ENCODE results near the gene NES.

Gene NES

GRCh38 chr1:156677616-156678596, 699 bp upstream of the NES start:
- DNase-seq: peak; percentile 40 to 49

GRCh38 chr1:156676114-156676819, 940 bp downstream of the NES start:
- no peak for DNase-seq

DNA sequence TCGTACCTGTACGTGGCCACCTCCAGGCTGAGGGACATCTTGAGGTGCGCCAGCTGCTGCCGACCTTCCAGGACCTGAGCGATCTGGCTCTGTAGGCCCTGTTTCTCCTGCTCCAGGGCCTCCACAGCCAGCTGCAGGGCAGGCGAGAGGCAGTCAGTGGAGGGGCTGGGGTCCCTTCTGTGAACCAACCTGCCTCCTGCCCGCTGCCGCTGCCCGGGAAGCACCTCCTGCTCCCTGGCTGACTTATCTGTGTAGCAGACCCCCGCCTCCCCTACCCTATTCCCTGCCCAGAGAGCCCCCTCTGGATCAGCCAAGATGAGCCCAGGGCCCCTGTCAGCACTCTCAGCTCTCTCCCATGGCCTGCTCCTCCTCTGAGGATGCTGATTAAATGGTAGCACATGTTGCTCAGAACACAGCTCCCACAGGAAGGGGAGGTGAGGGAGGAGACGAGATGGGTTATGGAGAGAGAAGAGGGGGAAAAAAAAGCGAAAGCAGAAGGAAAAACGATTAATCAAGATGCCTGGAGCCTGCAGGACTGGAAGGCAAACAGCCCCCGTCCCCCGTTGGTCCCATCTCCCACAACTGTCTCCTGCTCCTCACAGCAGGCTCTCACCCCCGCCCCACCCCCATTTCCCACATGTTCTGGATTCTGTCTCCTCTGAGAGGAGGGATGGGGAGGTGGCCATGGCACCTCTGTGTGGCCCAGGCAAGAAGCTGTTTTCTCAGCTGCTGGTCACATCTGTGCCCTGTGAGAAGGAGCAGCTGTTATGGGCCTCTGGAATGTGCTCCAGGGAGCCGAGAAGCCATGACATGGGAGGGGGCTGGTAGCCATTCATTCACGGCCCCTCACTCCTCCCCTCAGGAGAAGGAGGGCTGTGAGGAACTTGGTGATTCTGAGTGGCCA, 1.7 kb downstream of the NES start:
- DNase-seq: no peak

DNA sequence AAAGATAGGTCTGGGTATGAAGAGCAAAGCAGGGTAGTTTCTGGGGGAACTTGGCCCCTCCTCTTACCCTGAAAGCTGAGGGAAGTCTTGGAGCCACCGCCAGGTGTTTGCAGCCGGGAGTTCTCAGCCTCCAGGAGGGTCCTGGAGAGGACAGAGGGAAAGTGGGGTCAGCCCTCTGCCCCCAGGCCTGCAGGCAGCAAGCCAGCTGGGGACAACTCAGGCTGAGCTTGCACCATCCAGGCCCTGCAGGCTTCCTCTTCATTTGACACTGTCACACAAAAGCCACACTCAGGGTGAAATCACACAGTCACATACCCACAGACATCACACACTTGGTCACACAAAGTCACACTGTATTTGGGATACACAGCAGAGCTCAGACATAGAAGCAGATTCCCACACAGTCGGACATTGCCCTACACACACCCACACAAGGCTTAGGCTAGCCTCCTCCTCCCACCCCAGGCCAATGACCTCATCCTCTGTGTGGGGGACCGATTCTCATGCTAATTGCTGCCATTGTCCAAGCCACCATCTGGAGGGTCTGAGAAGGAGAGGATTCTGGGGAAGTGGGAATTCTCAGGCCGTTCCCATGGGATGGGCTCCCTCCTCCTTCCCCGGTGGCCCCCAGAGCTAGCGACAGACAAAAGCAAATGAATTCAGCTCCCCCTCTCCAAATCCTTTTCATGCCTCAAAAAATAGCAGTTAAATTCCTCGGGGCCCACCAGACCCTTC, 3.7 kb downstream of the NES start:
- DNase-seq: no peak

DNA sequence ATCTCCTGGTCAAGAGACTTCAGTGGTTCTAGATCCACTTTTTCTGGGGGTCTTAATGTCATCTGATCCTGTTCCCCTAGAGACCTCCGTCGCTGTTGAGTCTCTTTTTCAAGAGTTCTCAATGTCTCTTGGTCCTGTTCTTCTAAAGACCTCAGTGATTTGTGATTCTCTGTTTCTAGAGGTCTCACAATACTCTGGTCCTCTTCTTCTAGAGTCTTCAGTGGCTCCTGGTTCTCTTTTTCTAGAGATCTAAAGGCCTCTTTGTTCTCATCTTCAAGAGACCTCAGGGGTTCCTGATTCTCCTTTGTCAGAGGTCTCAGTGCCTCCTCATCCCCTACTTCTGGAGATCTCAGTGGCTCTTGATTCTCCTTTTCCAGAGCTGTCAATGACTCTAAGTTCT, 5.4 kb downstream of the NES start:
- no peak for DNase-seq

DNA sequence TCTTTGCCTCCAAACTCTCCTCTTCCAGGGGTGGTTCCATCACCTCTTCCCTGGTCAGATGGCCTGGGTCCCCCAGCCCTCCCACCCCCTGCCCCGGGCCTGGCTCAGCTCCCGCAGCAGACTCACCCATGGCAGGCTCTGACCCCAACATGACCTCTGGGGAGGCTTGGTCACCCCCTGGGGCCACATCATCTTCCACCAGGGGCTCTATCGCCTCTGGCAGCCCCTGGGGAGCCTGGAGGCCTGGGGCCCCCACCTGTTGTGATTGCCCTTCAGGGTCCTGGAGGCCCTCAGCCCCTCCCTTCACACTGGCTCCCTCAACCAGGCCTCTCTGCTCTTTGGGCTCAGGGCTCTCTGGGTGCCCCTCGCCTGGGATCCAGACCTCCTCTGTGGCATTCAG, 6.4 kb downstream of the NES start:
- no peak for DNase-seq

DNA sequence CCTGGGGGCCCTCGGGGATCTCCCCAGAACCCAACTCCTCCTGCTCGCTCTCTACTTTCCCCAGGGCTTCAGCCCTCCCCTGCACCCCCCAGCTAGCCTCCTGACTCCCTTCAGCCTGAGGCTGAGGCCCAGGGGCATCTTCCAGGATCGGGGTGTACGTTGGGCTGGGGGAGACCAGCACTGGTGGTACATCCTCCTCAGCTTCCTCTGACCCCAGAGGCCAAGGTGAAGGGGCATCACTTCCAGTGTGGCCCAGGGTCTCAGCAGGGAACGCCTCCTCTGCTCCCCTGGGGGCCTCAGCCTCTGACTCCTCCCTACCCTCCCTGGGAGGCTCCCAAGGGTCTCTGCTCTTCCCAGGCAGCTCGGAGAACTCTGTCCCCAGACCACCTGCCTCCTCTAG, 6.8 kb downstream of the NES start:
- DNase-seq: no peak

DNA sequence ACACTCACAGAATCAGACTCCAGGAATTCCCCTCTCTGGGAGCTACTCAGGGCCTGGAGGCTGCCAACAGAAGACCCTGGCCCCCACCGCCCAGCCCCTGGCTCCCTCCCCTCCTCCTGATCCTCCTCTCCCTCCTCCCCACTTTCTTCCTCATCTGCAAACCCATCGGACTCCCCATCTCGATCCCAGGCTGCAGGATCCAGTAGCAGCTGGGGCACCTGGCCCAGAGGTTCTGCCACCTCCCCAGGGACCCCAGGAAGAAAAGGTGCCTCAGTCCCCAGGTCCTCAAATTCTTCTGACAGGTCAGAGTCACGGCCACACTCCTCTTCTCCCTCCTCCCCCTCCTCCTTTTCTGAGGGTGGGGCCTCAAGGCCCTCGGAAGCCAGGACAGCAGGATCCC, 7.4 kb downstream of the NES start:
- DNase-seq: no peak

DNA sequence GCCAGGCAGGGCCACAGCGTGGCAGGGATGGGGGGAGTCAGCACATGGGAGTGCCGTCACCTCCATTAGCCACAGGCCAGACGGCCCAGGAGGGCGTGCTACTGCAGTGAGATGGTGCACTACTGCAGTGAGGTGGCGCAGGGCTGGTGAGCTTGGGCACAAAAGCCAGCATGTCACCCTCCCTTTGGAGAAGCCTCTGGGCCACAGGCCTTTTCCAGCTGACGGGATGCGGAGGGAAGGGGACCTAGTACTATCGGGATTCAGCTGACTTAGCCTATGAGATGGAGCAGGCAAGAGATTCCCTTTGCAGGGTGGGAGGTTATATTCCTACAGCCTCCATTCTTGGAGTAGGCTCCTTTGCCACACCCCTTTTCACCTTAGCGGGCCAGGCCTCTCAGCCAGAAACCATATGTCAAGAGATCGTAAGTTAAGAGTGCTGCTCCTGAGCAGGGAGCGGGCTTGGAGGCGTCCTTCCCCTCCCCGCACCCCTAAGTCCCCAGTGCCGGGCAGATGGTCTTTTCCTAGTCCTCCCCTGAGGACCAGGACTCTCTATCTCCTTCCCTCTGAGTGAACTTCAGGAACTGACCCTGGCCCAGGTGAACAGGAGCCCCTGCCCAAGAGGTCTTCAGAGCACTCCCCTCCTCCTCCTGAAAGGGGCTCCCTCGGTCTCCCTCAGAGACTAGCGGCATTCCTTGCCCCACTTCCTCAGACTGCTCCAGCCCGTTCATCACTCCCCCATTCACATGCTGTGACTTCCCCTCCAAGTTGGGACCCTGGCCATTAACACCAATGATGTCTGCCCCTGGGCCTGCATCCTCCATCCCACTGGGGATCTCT, 8.2 kb downstream of the NES start:
- DNase-seq: no peak

DNA sequence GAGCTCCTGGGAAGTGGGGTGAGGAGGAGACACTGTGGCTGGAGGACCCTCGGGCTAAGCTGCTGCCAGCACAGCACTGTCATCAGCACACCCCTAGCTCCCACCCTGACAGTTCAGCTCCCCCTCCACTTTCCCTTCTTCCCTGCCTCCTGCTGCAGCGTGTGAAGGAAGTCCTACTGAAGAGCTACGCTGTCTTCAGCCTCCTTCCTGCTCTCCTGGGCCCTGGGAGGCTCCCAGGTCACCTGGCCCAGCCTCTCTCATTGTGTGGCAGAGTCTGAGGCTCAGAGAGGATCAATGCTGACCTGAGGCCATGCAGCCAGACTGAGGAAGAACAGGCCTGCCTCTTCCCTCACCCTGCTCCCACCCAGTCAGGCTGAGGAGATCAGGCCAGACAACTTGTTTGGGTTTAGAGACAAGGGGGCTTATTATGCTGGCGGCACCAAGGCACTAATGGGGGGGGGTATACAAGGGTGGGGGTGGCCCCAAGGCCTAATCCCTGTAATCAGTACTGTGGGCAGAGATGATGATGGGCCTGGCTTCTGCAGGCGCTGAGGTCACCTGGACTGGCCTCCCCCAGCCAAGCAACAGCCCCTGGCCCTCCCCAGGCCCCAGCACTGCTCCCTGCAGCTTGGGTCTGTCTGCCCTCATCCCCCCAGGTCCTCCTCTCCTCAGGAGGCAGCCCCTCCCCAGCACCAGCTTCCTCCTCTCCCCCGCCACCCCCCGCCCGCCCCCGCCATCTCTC, 9.1 kb downstream of the NES start:
- DNase-seq: no peak

- no peak for DNase-seq
These were observed 9.6 kb downstream of the NES start for GRCh38 chr1:156667610-156667967.

DNA sequence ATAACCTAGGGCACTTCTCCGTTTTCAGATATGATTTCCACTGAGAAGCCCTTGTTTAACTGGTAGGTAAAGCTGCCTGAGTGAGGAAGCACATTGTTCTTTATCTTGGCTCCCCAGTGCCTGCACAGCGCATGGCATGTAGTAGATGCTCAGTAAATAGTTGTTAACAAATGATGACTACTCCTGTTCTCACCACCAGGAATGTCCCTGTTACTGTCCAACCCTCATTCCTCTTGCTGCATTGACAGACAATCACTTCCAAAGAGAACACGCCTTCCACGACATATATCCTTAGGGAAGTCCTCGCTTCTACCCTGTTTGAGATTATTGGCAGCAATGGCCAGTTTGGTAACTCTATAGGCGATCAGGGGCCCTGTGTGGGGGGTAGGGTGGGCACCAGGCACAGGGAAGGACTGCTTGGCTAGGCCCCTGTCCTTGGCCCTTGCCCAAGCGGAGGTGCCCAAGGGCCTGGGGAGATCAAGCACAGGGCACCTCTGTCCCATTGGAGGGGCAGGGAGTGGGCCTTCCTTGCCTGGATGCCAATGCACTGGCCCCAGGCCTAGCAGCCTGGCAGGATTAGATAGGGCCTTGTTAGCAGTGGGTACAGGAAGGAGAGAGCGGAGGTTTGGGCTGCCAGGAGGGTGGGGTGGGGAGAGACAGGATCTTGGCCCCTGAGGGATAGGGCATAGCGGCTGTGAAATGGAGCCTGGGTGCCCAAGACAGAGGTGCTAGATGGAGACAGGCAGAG, 10.2 kb downstream of the NES start:
- no peak for DNase-seq

- no peak for DNase-seq
These were observed 11.7 kb downstream of the NES start for GRCh38 chr1:156665539-156665938.

DNA sequence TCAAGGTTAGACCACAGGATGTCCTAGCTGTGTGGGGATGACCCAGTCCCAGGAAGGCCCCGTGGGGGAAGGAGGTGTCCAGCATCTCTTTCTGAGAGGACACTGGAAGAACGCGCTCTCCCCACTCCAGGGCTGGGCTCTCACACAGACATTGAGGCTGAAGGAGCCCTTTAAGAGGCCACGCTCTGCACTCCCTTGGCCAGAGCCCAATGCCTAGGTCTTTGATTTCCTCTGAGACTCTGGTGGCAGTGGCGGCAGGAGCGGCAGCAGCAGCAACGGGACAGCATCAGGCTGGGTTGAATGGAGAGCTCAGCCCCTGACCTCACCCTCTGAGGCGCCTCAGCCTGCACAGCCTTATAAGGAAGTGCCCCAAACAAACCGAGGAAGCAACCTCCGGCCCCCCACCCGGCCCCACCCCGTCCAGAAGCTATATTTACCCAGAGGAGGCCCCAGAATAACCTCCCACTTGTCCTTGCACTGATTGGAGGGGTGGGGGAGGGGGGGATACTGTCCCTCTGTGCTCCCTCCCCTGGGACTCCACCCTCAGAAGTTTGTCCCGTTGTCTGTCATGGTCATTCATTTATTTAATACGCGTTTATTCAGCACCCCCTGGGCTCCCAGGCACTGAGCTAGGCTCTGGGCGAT, 12.3 kb downstream of the NES start:
- peak in 1 of 2 donors; percentile 27 for DNase-seq

DNA sequence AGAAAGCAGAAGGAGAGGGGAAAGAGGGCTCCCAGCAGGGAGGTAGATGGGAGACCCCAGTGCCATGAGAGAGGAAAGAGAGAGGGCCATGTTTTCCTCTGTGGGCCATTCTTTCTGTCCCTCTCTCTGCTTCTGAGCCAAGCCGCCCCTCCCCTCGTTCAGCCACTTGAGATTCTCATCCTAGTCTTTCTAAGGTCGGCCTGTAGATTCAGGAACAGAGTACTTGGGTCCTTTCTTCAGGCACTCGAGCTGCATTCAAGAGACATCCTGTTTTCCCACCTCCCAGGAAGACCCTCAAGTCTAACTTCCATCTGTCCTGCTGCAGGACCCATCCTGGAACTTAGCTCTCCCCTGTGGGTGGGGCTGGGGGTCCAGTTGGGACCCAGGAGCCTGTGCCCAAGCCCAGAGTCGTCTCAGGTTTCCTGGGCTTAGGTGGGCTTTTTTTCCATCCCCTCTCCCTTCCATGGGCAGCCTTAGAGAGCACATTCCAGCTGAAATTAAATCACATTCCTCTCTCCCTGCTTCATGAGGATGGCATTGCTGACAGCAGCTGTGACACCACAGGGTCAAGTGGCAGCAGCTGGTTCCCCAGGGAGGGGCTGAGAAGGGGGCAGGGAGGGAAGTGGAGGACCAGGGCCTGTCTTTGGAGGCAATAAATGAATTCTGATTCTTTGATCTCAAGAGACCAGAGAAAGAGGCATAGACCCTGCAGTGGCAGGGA, 13.0 kb downstream of the NES start:
- DNase-seq: no peak

DNA sequence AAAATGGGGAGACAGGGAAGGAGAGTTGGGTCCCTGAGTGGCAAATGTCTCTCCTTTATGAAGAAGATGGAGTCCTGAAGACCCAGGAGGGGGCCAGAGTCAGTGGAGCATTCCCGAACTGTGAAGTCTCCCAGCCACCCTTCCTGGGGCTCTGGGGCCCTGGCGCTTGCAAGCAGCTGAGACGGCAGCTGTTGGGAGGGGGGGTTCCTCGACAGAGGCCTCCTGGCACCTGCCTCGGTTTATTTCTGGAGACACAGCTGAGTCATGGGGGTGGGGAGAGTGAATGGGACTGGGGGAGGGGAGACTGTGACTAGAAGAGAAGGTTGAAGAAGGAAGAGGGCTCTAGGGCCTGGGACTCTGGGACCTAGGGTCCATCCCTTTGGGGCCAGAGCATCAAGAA, 14.0 kb downstream of the NES start:
- DNase-seq: no peak

DNA sequence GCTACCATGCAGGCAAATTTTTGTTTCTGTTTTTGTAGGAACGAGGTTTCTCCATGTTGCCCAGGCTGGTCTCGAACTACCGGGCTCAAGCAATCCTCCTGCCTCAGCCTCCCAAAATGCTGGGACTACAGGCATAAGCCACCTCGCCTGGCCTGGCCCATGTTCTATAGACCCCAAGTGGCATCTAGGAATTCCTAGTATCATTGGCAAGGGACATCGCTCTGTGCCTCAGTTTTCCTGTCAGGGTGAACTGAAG, 14.5 kb downstream of the NES start:
- DNase-seq: no peak

DNA sequence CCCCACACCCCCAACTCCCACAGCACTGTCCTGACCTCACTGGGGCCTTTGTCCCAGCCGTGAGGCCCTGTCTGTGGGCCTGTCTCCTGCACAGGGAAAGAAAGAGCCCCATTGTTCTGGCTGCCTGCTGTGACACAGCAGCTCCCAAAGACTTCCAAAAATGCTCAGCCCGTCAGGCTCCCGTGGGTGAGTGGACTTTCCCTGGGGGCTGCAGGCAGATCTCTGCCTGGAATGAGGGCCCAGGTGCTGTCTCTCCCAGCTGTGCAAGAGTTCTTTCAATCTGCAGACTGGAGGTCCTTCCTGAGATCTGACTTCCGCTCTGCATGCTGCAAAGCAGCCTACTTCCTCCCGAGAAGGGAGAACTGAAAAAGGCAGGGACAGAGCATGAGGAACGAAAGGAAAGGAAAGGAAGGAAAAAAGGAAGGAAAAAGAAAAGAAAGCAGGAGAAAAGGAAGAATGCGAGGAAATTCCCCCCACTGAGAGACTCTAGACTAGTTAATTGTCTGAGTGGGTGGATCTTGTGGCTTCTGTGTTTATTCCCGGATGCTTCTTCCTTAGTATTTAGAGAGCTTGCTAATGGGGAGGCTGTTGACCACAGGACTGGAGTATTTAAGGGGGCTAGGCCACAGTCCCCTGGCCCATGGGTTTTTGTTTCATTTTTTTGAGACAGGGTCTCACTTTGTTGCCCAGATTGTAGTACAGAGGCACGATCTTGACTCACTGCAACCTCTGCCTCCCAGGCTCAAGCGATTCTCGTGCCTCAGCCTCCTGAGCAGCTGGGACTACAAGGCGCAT, 15.0 kb downstream of the NES start:
- DNase-seq: no peak
